GM21381 (cell line): ENCODE results near the gene NLRP3.
A peak's percentile ranks its signal among the peaks of the same experiment; 100 is the strongest.

Source experiments
- ATAC-seq: cut with Tn5 transposase; IDR thresholded peaks from one replicate; pipeline ENCODE4 v1.9.1; 2021; ENCODE audit warnings: mild to moderate bottlenecking, moderate library complexity; ENCODE audit not compliant: unreplicated experiment

NLRP3 gene

GRCh38 chr1:247435759-247436147 is 19.8 kb downstream of the NLRP3 start:
- no peak for ATAC-seq

- no peak for ATAC-seq
Observed at GRCh38 chr1:247437551-247438505, 21.9 kb downstream of the NLRP3 start.

- peak; percentile 96 for ATAC-seq
Observed at GRCh38 chr1:247440001-247440620, 24.1 kb downstream of the NLRP3 start.

GRCh38 chr1:247441606-247442005 is 25.6 kb downstream of the NLRP3 start:
- ATAC-seq, result no peak

GRCh38 chr1:247442164-247442563 is 26.2 kb downstream of the NLRP3 start:
- ATAC-seq, result no peak

GRCh38 chr1:247443641-247444040 is 27.7 kb downstream of the NLRP3 start:
- ATAC-seq, result no peak

GRCh38 chr1:247444571-247444970 is 28.6 kb downstream of the NLRP3 start:
- no peak for ATAC-seq

- no peak for ATAC-seq
Observed at GRCh38 chr1:247445526-247446356, 29.8 kb downstream of the NLRP3 start.

- ATAC-seq, result no peak
Observed at GRCh38 chr1:247447162-247447909, 31.4 kb downstream of the NLRP3 start.

- no peak for ATAC-seq
Observed at GRCh38 chr1:247448107-247448791, 32.3 kb downstream of the NLRP3 start.

- no peak for ATAC-seq
Observed at GRCh38 chr1:247451388-247452010, 35.5 kb downstream of the NLRP3 start.

GRCh38 chr1:247452447-247453039 is 36.6 kb downstream of the NLRP3 start:
- no peak for ATAC-seq

GRCh38 chr1:247453245-247453644 is 37.3 kb downstream of the NLRP3 start:
- ATAC-seq, result no peak

GRCh38 chr1:247453997-247454396 is 38.0 kb downstream of the NLRP3 start:
- ATAC-seq, result no peak

GRCh38 chr1:247456021-247456420 is 40.0 kb downstream of the NLRP3 start:
- no peak for ATAC-seq

GRCh38 chr1:247456914-247457639 is 41.1 kb downstream of the NLRP3 start:
- ATAC-seq, result no peak

GRCh38 chr1:247459507-247459906 is 43.5 kb downstream of the NLRP3 start:
- no peak for ATAC-seq

GRCh38 chr1:247465796-247466195 is 49.8 kb downstream of the NLRP3 start:
- no peak for ATAC-seq

- no peak for ATAC-seq
Observed at GRCh38 chr1:247467129-247467528, 51.2 kb downstream of the NLRP3 start.
